OCI-LY1 (cell line): ENCODE measurements around the gene PDCD6IP.

Experiments used
- H2AFZ ChIP-seq: fragments of 200-600 bp; sonication (generic), shearing (Covaris generic); 2 replicates; pipeline ENCODE4 v1.6.0; 2014; ENCODE audit warnings: antibody characterized with exemption, mild to moderate bottlenecking, low read length
- H3F3A ChIP-seq: fragments of 200-600 bp; sonication (generic), shearing (Covaris generic); 2 replicates; pipeline ENCODE4 v1.6.0; 2014; ENCODE audit warnings: mild to moderate bottlenecking, antibody characterized with exemption, low read length, moderate library complexity; ENCODE audit not compliant: insufficient read depth
- H3K27ac ChIP-seq: fragments of 200-600 bp; sonication (generic); 2 replicates; pipeline ENCODE4 v1.5.1; 2014; ENCODE audit warnings: low read length, mixed run types, mild to moderate bottlenecking, low read depth; ENCODE audit not compliant: poor library complexity, severe bottlenecking
- H3K27me3 ChIP-seq: fragments of 200-600 bp; sonication (generic); 2 replicates; pipeline ENCODE4 v1.6.0; 2014; ENCODE audit warnings: antibody characterized with exemption, mild to moderate bottlenecking, low read length, moderate library complexity; ENCODE audit not compliant: insufficient read depth
- H3K36me3 ChIP-seq: fragments of 200-600 bp; sonication (generic); 2 replicates; pipeline ENCODE4 v1.6.1; 2014; ENCODE audit warnings: mild to moderate bottlenecking, antibody characterized with exemption, low read length, moderate library complexity, mixed read lengths; ENCODE audit not compliant: insufficient read depth
- H3K4me1 ChIP-seq: fragments of 200-600 bp; sonication (generic); 2 replicates; pipeline ENCODE4 v1.5.1; 2014; ENCODE audit warnings: mild to moderate bottlenecking, low read length, moderate library complexity; ENCODE audit not compliant: insufficient read depth, severe bottlenecking
- H3K4me2 ChIP-seq: fragments of 200-600 bp; sonication (generic), shearing (Covaris generic); 2 replicates; pipeline ENCODE4 v1.6.1; 2014; ENCODE audit warnings: low read length
- H3K4me3 ChIP-seq: fragments of 200-600 bp; sonication (generic); 2 replicates; pipeline ENCODE4 v1.5.1; 2014; ENCODE audit warnings: low read length, low read depth, mild to moderate bottlenecking, mixed read lengths; ENCODE audit not compliant: poor library complexity, severe bottlenecking
- H3K79me2 ChIP-seq: fragments of 200-600 bp; shearing (Covaris generic); 2 replicates; pipeline ENCODE4 v1.6.1; 2016; ENCODE audit warnings: mixed run types, low read length, mixed read lengths; ENCODE audit not compliant: insufficient read depth
- H3K9ac ChIP-seq: fragments of 200-600 bp; sonication (generic), shearing (Covaris generic); 2 replicates; pipeline ENCODE4 v1.6.1; 2014; ENCODE audit warnings: mild to moderate bottlenecking, low read length, mixed read lengths
- H3K9me2 ChIP-seq: fragments of 200-600 bp; sonication (generic), shearing (Covaris generic); 2 replicates; pipeline ENCODE4 v1.6.1; 2014; ENCODE audit warnings: low read depth, mild to moderate bottlenecking, low read length, mixed read lengths
- H3K9me3 ChIP-seq: fragments of 200-600 bp; shearing (Covaris generic); 2 replicates; pipeline ENCODE4 v1.6.1; 2014; ENCODE audit warnings: low read length, mixed read lengths
- H4K20me1 ChIP-seq: fragments of 200-600 bp; sonication (generic), shearing (Covaris generic); 2 replicates; pipeline ENCODE4 v1.6.0; 2016; ENCODE audit warnings: mild to moderate bottlenecking, low read length; ENCODE audit not compliant: insufficient read depth
- EZH2 ChIP-seq: fragments of 200-600 bp; sonication (generic), shearing (Covaris generic); IDR thresholded peaks from 2 replicates; pipeline ENCODE4 v1.8.0; 2017; ENCODE audit warnings: borderline replicate concordance, mixed run types, mild to moderate bottlenecking, antibody characterized with exemption, low read length, moderate library complexity, mixed read lengths
- TF ChIP-seq, protein P1 (sequence below): fragments of 200-600 bp; sonication (generic), shearing (Covaris generic); IDR thresholded peaks from 2 replicates; pipeline ENCODE4 v1.5.1; 2017; ENCODE audit warnings: mild to moderate bottlenecking, antibody characterized with exemption, low read length, moderate library complexity, mixed read lengths

PDCD6IP gene

DNA sequence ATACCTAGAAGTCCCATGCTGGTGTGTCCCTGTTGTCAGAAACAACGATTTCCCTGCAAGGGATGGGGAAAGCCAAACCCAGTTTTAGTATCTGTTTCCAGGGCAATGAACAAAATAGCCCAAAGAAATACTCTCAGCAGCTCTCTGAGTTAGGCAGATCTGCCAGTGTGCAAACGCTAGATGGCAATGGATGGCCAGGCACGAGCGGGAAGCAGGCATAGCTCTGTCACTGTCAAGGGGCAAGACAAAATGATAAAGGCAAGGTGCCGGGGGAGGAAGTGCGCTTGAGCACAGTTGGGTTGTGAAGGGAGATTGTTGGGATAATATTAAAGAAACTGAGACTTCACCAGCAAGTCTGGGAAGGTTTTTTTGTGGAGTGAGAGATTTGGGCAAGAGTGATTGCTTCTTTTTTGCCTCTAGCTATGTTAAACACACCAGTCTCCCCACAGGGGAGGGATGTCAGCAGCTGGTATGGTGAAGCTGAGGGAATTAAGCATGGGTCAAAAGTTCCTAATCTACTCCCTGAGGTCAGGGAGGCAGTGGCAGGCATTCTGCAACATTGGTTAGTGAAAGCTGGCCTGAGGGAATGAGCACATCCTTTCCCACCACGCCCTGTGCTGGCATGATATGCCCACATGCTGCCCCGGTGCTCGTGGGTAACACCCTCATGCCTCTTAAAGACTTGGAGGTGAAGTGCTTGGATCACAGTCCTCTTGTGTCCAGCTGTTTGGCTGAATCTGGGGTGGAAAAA is 117.5 kb downstream of the PDCD6IP start:
- no peaks in the 10 kb centered on the region for H4K20me1 ChIP-seq
- TF ChIP-seq, protein P1, sequence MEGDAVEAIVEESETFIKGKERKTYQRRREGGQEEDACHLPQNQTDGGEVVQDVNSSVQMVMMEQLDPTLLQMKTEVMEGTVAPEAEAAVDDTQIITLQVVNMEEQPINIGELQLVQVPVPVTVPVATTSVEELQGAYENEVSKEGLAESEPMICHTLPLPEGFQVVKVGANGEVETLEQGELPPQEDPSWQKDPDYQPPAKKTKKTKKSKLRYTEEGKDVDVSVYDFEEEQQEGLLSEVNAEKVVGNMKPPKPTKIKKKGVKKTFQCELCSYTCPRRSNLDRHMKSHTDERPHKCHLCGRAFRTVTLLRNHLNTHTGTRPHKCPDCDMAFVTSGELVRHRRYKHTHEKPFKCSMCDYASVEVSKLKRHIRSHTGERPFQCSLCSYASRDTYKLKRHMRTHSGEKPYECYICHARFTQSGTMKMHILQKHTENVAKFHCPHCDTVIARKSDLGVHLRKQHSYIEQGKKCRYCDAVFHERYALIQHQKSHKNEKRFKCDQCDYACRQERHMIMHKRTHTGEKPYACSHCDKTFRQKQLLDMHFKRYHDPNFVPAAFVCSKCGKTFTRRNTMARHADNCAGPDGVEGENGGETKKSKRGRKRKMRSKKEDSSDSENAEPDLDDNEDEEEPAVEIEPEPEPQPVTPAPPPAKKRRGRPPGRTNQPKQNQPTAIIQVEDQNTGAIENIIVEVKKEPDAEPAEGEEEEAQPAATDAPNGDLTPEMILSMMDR, result peak; percentile 56
- no peak for TF ChIP-seq EZH2
- no peaks in the 10 kb centered on the region for H3K9me2 ChIP-seq
- H3K4me3 ChIP-seq, result no peak overlapping the region
- H3K4me1 ChIP-seq, result no peaks in the 10 kb centered on the region
- H3K79me2 ChIP-seq, result no peaks in the 10 kb centered on the region
- no peaks in the 10 kb centered on the region for H3K9me3 ChIP-seq
- H2AFZ ChIP-seq, result no peak overlapping the region
- H3K9ac ChIP-seq, result no peak overlapping the region
- H3K4me2 ChIP-seq, result no peak overlapping the region
- H3K27ac ChIP-seq, result no peak overlapping the region
- H3K27me3 ChIP-seq, result no peaks in the 10 kb centered on the region
- H3K36me3 ChIP-seq, result no peaks in the 10 kb centered on the region
- no peaks in the 10 kb centered on the region for H3F3A ChIP-seq

DNA sequence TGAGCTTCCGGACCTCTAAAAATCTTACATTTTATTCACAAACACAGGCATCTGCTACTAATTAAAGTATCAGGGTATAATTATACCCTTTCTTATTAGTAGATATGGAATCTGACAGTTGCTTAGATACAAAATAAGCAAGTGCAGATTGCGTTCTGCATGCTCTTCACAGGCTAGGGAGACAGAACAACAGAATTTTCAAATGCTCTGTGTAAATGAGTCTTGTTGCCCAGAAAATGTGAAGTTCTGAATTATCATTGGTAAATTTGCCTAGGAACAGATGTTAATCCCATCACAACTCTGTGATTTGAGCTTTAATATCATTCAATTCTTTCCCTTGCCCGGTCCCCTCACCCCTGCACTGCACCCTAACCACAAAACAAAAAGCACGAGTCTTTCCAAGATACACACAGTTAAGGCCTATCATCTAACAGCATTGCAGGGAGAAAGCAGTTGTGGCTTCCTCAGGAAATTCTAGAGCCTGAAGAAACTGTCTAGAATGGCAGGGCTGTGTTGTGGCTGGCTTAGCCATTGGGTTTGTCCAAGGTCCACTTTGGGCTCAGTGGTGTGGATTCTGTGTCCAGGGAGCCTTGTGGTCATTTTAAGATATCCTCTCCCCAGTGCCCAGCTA is 119.8 kb downstream of the PDCD6IP start:
- no peak overlapping the region for H3K27ac ChIP-seq
- no peaks in the 10 kb centered on the region for H3K9me3 ChIP-seq
- H4K20me1 ChIP-seq, result no peaks in the 10 kb centered on the region
- H3K79me2 ChIP-seq, result no peaks in the 10 kb centered on the region
- no peaks in the 10 kb centered on the region for H3K27me3 ChIP-seq
- no peak overlapping the region for H2AFZ ChIP-seq
- no peak overlapping the region for H3K4me2 ChIP-seq
- H3K36me3 ChIP-seq, result no peaks in the 10 kb centered on the region
- no peak for TF ChIP-seq EZH2
- TF ChIP-seq, protein P1, result no peak
- H3F3A ChIP-seq, result no peaks in the 10 kb centered on the region
- H3K4me3 ChIP-seq, result no peak overlapping the region
- H3K4me1 ChIP-seq, result no peaks in the 10 kb centered on the region
- no peak overlapping the region for H3K9ac ChIP-seq
- no peaks in the 10 kb centered on the region for H3K9me2 ChIP-seq
